ENCODE measurements around the gene RBM8A. TPM values are rescaled to one million over a fixed set of nuclear protein-coding genes. Genes with fewer than 3 reads are reported as not detected.

RBM8A gene
- total RNA-seq, 1 donor from 2014 or later, result 177 TPM

DNA sequence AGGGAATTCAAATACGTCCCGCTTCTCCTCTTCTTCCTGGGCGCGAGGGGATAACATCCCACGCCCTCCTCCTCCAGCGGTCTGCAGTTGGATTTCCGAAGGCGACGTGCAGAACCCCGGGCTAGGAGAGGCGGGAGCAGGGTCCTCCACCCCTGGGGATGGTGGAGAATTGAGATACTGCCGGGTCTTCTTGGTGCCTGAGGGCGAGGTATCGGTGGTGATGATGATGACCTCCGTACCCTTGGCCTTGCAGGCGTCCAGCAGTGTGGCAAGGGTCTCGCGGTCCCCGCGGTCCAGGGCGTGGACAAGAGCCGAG, 33.8 kb upstream of the RBM8A start:
- Histone ChIP-seq H3K4me2 (ENCODE audit: low read length) (peak overlapping the region; percentile 93), H3K4me3 (ENCODE audit: insufficient read depth, low read depth, low read length) (peak overlapping the region; percentile 71), H4K20me1 (ENCODE audit: insufficient read depth, low read length) (no peaks in the 10 kb centered on the region), H3K27me3 (ENCODE audit: insufficient read depth, low read length) (no peaks in the 10 kb centered on the region), H3K9ac (ENCODE audit: low read length) (peak overlapping the region; percentile 73), H3K9me3 (ENCODE audit: insufficient read depth, low read depth, low read length) (no peaks in the 10 kb centered on the region), H3K36me3 (ENCODE audit: insufficient read depth, low read length) (no peaks in the 10 kb centered on the region), H3K27ac (ENCODE audit: low read depth, low read length) (peak overlapping the region; percentile 12), H3K4me1 (ENCODE audit: insufficient read depth, low read length) (peaks cover 41% of the 10 kb centered on the region), H2AFZ (ENCODE audit: low read depth, low read length) (peak overlapping the region; percentile 96), H3K79me2 (ENCODE audit: insufficient read depth, low read length) (peaks cover 19% of the 10 kb centered on the region)
- FAIRE-seq, result no peak
- no peak for TF ChIP-seq EZH2 (IDR thresholded peaks at IDR 0.05; ENCODE audit: insufficient read depth, low read length)
- TF ChIP-seq, protein P1, sequence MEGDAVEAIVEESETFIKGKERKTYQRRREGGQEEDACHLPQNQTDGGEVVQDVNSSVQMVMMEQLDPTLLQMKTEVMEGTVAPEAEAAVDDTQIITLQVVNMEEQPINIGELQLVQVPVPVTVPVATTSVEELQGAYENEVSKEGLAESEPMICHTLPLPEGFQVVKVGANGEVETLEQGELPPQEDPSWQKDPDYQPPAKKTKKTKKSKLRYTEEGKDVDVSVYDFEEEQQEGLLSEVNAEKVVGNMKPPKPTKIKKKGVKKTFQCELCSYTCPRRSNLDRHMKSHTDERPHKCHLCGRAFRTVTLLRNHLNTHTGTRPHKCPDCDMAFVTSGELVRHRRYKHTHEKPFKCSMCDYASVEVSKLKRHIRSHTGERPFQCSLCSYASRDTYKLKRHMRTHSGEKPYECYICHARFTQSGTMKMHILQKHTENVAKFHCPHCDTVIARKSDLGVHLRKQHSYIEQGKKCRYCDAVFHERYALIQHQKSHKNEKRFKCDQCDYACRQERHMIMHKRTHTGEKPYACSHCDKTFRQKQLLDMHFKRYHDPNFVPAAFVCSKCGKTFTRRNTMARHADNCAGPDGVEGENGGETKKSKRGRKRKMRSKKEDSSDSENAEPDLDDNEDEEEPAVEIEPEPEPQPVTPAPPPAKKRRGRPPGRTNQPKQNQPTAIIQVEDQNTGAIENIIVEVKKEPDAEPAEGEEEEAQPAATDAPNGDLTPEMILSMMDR (IDR thresholded peaks at IDR 0.05; ENCODE audit: insufficient read depth, low read depth, low read length), result no peak
- DNase-seq (ENCODE audit: low read depth), result no peak
- H3K4me3 Mint-ChIP-seq (ENCODE audit: unreplicated experiment), result peak overlapping the region; percentile 92
- H3K27me3 Mint-ChIP-seq (ENCODE audit: low read depth, unreplicated experiment), result no peaks in the 10 kb centered on the region
- H3K27ac Mint-ChIP-seq (ENCODE audit: unreplicated experiment), result peak overlapping the region; percentile 88
- H3K9me3 Mint-ChIP-seq (ENCODE audit: unreplicated experiment), result no peaks in the 10 kb centered on the region
- H3K4me1 Mint-ChIP-seq (ENCODE audit: low read depth, unreplicated experiment), result peaks cover 34% of the 10 kb centered on the region
- H3K36me3 Mint-ChIP-seq (ENCODE audit: low read depth, unreplicated experiment), result no peaks in the 10 kb centered on the region

DNA sequence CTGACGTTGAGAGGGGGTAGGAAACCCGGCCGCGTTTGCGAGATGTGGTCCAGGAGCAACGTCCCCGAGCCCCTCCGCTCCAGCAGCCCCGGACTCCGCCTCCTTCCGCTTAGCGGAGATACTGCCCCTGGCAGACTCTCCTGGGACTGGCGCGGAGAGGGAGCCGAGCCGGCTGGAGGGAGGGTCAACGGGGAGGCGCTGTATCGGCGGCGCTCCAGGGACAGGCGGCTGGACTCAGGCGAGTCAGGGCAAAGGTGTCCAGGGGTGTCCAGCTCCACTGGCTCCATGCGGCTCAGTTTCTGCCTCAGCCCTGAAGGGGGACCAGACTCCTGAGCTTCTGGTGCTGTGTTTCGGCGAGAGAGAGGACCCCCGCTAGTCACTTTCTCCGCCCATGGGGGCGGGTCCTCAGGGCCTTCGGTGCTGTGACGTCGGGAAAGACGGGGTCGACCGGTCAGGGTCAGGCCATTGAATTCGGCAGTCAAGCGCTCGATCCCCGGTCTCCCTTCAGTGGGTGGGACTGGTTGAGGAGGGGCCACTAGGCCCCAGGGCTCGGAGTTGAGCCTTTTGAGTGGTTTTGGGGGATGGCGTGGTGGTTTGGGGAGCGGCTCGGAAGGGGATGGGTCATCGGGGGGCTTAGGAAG, 33.3 kb upstream of the RBM8A start:
- Mint-ChIP-seq H3K27ac (ENCODE audit: unreplicated experiment) (peak overlapping the region; percentile 88), H3K27me3 (ENCODE audit: low read depth, unreplicated experiment) (no peaks in the 10 kb centered on the region), H3K4me1 (ENCODE audit: low read depth, unreplicated experiment) (peaks cover 39% of the 10 kb centered on the region), H3K36me3 (ENCODE audit: low read depth, unreplicated experiment) (no peaks in the 10 kb centered on the region), H3K4me3 (ENCODE audit: unreplicated experiment) (peak overlapping the region; percentile 92), H3K9me3 (ENCODE audit: unreplicated experiment) (no peaks in the 10 kb centered on the region)
- H2AFZ ChIP-seq (ENCODE audit: low read depth, low read length), result peak overlapping the region; percentile 96
- TF ChIP-seq EZH2 (IDR thresholded peaks at IDR 0.05; ENCODE audit: insufficient read depth, low read length), result no peak
- TF ChIP-seq, protein P1 (IDR thresholded peaks at IDR 0.05; ENCODE audit: insufficient read depth, low read depth, low read length), result no peak
- FAIRE-seq, result no peak
- peaks cover 24% of the 10 kb centered on the region for H3K79me2 ChIP-seq (ENCODE audit: insufficient read depth, low read length)
- peak overlapping the region; percentile 73 for H3K9ac ChIP-seq (ENCODE audit: low read length)
- no peaks in the 10 kb centered on the region for H3K27me3 ChIP-seq (ENCODE audit: insufficient read depth, low read length)
- peaks cover 4% of the 10 kb centered on the region for H4K20me1 ChIP-seq (ENCODE audit: insufficient read depth, low read length)
- peak; percentile 39 for DNase-seq (ENCODE audit: low read depth)
- peaks cover 45% of the 10 kb centered on the region for H3K4me1 ChIP-seq (ENCODE audit: insufficient read depth, low read length)
- H3K27ac ChIP-seq (ENCODE audit: low read depth, low read length), result peak overlapping the region; percentile 12
- H3K4me2 ChIP-seq (ENCODE audit: low read length), result peak overlapping the region; percentile 93
- no peaks in the 10 kb centered on the region for H3K36me3 ChIP-seq (ENCODE audit: insufficient read depth, low read length)
- no peaks in the 10 kb centered on the region for H3K9me3 ChIP-seq (ENCODE audit: insufficient read depth, low read depth, low read length)
- H3K4me3 ChIP-seq (ENCODE audit: insufficient read depth, low read depth, low read length), result peak overlapping the region; percentile 71

DNA sequence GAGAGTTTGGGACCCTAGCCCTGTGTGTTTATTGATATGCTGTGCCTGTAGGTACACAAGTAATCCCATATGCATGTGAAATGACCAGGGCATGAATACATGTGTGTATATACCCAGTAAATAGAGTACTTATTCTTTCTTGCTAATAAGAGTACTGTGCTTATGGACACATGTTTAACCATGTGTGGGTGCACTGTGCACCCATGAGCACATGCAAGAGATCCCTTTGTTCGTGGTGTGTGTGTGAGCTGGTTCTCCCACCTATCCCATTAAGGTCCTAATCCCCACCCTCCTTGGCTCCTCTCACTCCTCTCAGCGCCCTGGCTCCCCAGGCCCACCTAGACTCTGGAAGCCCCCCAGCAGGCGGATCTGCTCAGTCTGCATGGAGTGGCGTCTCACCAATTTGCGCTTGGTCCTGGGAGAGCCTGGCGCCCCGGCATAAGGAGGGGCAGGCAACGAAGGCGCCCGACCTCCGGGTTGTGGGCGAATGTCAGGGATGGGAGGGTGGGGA, 32.7 kb upstream of the RBM8A start:
- Histone ChIP-seq H3K27me3 (ENCODE audit: insufficient read depth, low read length) (no peaks in the 10 kb centered on the region), H3K36me3 (ENCODE audit: insufficient read depth, low read length) (peaks cover under 1% of the 10 kb centered on the region), H3K9ac (ENCODE audit: low read length) (peak overlapping the region; percentile 73), H3K79me2 (ENCODE audit: insufficient read depth, low read length) (peaks cover 27% of the 10 kb centered on the region), H4K20me1 (ENCODE audit: insufficient read depth, low read length) (peaks cover 9% of the 10 kb centered on the region), H3K4me1 (ENCODE audit: insufficient read depth, low read length) (peaks cover 48% of the 10 kb centered on the region), H3K4me3 (ENCODE audit: insufficient read depth, low read depth, low read length) (peak overlapping the region; percentile 71), H3K27ac (ENCODE audit: low read depth, low read length) (no peak overlapping the region), H3K9me3 (ENCODE audit: insufficient read depth, low read depth, low read length) (no peaks in the 10 kb centered on the region), H2AFZ (ENCODE audit: low read depth, low read length) (peak overlapping the region; percentile 96), H3K4me2 (ENCODE audit: low read length) (peak overlapping the region; percentile 93)
- Mint-ChIP-seq H3K36me3 (ENCODE audit: low read depth, unreplicated experiment) (no peaks in the 10 kb centered on the region), H3K27me3 (ENCODE audit: low read depth, unreplicated experiment) (no peaks in the 10 kb centered on the region), H3K27ac (ENCODE audit: unreplicated experiment) (no peak overlapping the region), H3K4me3 (ENCODE audit: unreplicated experiment) (peak overlapping the region; percentile 92), H3K9me3 (ENCODE audit: unreplicated experiment) (no peaks in the 10 kb centered on the region), H3K4me1 (ENCODE audit: low read depth, unreplicated experiment) (peaks cover 42% of the 10 kb centered on the region)
- TF ChIP-seq, protein P1 (IDR thresholded peaks at IDR 0.05; ENCODE audit: insufficient read depth, low read depth, low read length), result no peak
- TF ChIP-seq EZH2 (IDR thresholded peaks at IDR 0.05; ENCODE audit: insufficient read depth, low read length), result no peak
- no peak for DNase-seq (ENCODE audit: low read depth)
- no peak for FAIRE-seq

Data from astrocyte (in vitro differentiated cells and primary cell).